Sigmoid colon (tissue), 4 donors: ENCODE results near the gene GJD3.

Source experiments
- POLR2A ChIP-seq, 2 donors: fragments of 450-650 bp; IDR thresholded peaks; one replicate each; pipeline ENCODE4 v1.6.1; 2016; ENCODE audit warnings: antibody characterized with exemption in 2 of 2, mild to moderate bottlenecking in 2 of 2, moderate library complexity in 2 of 2
- POLR2AphosphoS5 ChIP-seq, 4 donors: sonication (generic); formaldehyde crosslinking; IDR thresholded peaks; one replicate each; pipeline ENCODE4 v1.6.1; 2017; ENCODE audit warnings: antibody characterized with exemption in 4 of 4
- TF ChIP-seq, protein P1 (sequence below), 4 experiments: fragments of 450-650 bp in 3 of 4; fragments of 200-600 bp in 1 of 4; IDR thresholded peaks; one replicate each; pipeline ENCODE4 v1.5.1; 2016 to 2019; ENCODE audit warnings: antibody characterized with exemption in 4 of 4, mild to moderate bottlenecking in 3 of 4, moderate library complexity in 2 of 4

DNA sequence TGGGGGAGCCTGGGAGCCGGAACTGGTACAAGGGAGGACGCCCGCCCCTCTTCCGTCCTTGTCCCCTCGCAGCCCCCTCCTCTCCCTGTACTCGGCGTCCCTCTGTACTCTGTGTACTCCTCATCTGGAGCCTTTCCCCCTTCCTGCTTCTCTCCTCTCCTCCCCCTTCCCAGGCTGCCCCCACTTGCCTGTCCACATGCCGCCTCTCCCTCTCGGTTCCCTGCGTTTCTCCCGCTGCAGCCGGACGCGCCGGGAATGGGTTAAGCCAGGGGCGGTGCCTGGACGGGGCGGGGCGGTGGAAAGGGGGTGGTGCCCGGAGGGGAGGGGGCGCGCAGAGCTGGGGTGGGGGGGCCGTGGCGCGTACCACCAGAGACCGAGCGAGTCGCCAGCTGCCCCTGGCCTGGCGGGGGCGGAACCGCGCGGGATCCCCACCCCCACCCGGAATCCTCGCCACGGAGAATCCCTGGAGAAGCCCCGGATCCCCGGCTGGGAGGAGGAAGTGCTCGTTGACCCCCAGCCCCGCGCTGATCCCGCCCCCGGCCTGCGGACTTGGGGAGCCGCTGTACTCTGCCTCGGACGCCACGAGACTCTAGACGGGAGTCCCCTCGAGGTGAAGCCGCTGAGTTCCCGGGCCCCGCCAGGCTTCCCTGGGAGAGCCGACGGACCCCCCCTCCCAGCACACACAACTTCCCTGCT is 22.6 kb downstream of the GJD3 start:
- TF ChIP-seq, protein P1, sequence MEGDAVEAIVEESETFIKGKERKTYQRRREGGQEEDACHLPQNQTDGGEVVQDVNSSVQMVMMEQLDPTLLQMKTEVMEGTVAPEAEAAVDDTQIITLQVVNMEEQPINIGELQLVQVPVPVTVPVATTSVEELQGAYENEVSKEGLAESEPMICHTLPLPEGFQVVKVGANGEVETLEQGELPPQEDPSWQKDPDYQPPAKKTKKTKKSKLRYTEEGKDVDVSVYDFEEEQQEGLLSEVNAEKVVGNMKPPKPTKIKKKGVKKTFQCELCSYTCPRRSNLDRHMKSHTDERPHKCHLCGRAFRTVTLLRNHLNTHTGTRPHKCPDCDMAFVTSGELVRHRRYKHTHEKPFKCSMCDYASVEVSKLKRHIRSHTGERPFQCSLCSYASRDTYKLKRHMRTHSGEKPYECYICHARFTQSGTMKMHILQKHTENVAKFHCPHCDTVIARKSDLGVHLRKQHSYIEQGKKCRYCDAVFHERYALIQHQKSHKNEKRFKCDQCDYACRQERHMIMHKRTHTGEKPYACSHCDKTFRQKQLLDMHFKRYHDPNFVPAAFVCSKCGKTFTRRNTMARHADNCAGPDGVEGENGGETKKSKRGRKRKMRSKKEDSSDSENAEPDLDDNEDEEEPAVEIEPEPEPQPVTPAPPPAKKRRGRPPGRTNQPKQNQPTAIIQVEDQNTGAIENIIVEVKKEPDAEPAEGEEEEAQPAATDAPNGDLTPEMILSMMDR (IDR thresholded peaks at IDR 0.05), result no peak
- peak; percentile 38 to 58 for TF ChIP-seq POLR2A (IDR thresholded peaks at IDR 0.05)
- TF ChIP-seq POLR2AphosphoS5 (IDR thresholded peaks at IDR 0.05), result peak; percentile 75 to 88 (median 84)
